ENCODE results near the gene GABRR1. TPM values are rescaled to one million over a fixed set of nuclear protein-coding genes. Genes with fewer than 3 reads are reported as not detected.

The GABRR1 gene
- total and polyA plus RNA-seq, 2 experiments from 2014 or later = not detected

DNA sequence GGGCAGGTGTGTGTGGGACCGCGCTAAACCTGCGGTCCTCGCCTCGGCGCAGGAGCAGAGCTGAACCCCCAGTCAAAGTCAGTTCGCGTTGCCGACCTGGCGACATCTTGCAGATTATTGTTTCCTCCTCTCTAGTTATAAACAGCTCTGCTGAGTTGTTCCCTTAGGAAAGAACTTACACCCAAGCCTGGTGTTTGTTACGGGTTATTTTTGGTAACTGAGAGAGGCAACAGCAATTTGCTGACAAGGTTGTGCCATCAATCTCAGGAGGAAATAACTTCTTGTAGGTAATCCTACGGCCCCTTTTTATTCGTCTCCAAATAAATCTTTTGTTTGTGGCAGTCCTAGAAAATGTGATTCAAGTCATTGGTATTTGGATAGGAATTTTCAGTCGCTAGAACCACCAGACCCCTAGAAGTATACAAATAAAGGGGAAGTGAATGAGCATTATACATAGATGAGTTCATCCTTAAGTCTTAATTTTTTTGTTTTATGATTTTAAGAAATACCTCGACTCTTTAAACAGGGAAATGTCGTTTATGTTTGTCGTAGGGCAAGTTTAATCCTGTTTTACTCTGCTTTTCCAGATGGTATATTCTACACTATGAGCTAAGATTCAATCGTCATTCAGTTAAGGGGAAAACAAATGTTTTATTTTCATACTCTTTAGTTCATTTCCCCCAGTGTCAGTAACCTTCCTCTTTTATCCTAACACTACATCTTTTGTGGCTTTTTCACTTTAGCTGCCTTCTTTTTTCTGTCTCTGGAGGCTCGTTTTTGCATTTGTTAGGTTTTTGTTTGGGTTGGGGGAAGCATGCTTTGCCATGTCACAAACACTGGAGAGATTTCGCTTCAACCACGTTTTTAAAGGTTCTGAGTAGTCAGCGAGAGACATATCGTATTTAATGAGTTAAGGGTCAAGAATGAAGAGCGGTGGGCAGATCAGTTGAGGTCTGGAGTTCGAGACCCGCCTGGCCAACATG is 70.1 kb downstream of the GABRR1 start:
- Histone ChIP-seq H3K4me3 (peak overlapping the region; percentile 76), H3K9me2 (ENCODE audit: insufficient read depth) (no peaks in the 10 kb centered on the region), H3K27ac (no peak overlapping the region), H4K20me1 (ENCODE audit: insufficient read depth) (no peaks in the 10 kb centered on the region), H3K4me2 (ENCODE audit: unreplicated experiment) (peak overlapping the region; percentile 93), H3K9ac (peak overlapping the region; percentile 74), H3F3A (ENCODE audit: insufficient read depth) (peaks cover 7% of the 10 kb centered on the region; the same call in 1 of the 2 replicates), H3K9me3 (ENCODE audit: low read depth) (no peaks in the 10 kb centered on the region), H2AFZ (peak overlapping the region; percentile 93), H3K36me3 (ENCODE audit: low read depth) (no peaks in the 10 kb centered on the region), H3K4me1 (ENCODE audit: insufficient read depth) (peaks cover 6% of the 10 kb centered on the region; the same call in 1 of the 2 replicates), H3K27me3 (replicated peaks; ENCODE audit: insufficient read depth) (no peaks in the 10 kb centered on the region), H3K79me2 (ENCODE audit: insufficient read depth) (no peaks in the 10 kb centered on the region)
- 29 to 33% methylated on average over 25 to 26 of the region's 26 CpGs for WGBS, 2 experiments (ENCODE audit: low coverage in 1 of 2, low lambda C conversion rate in 2 of 2, missing lambda C conversion rate in 2 of 2)
- DNase-seq = peak; percentile 43
- TF ChIP-seq EZH2phosphoT487 (IDR thresholded peaks at IDR 0.05; ENCODE audit: insufficient read depth, low read depth) (no peak), EZH2 (IDR thresholded peaks at IDR 0.05; ENCODE audit: insufficient read depth, poor library complexity, severe bottlenecking) (no peak)
- in situ Hi-C loops (cut with MboI) = no loop called here

- H3K27ac ChIP-seq = no peak within 1 kb of the TSS
- H3K4me1 ChIP-seq (ENCODE audit: insufficient read depth) = peaks cover 6% of the 10 kb centered on the region; the same call in 1 of the 2 replicates
- H3K4me2 ChIP-seq (ENCODE audit: unreplicated experiment) = peak within 1 kb of the TSS; percentile 93
- no peaks in the 10 kb centered on the region for H3K9me2 ChIP-seq (ENCODE audit: insufficient read depth)
- no peaks in the 10 kb centered on the region for H3K9me3 ChIP-seq (ENCODE audit: low read depth)
- in situ Hi-C loops (cut with MboI) = no loop called here
- no peaks in the 10 kb centered on the region for H3K27me3 ChIP-seq (replicated peaks; ENCODE audit: insufficient read depth)
- H2AFZ ChIP-seq = peak within 1 kb of the TSS; percentile 93
- no peaks in the 10 kb centered on the region for H3K79me2 ChIP-seq (ENCODE audit: insufficient read depth)
- peak within 1 kb of the TSS; percentile 76 for H3K4me3 ChIP-seq
- 1% methylated on average over 49 to 66 of the region's 102 CpGs for WGBS, 2 experiments (ENCODE audit: low coverage in 1 of 2, low lambda C conversion rate in 2 of 2, missing lambda C conversion rate in 2 of 2)
- no peaks in the 10 kb centered on the region for H3K36me3 ChIP-seq (ENCODE audit: low read depth)
- H4K20me1 ChIP-seq (ENCODE audit: insufficient read depth) = no peaks in the 10 kb centered on the region
- DNase-seq = peak; percentile 72
- TF ChIP-seq EZH2phosphoT487 (IDR thresholded peaks at IDR 0.05; ENCODE audit: insufficient read depth, low read depth) (no peak), EZH2 (IDR thresholded peaks at IDR 0.05; ENCODE audit: insufficient read depth, poor library complexity, severe bottlenecking) (no peak)
- H3F3A ChIP-seq (ENCODE audit: insufficient read depth) = peaks cover 7% of the 10 kb centered on the region; the same call in 1 of the 2 replicates
- peak within 1 kb of the TSS; percentile 74 for H3K9ac ChIP-seq
Observed at GRCh38 chr6:89145956-89146717, 71.0 kb downstream of the GABRR1 start, which contains the start of gene PM20D2. PM20D2 (plus strand) TSS chr6:89146055; CDS start chr6:89146145, 90 bp downstream.

DNA sequence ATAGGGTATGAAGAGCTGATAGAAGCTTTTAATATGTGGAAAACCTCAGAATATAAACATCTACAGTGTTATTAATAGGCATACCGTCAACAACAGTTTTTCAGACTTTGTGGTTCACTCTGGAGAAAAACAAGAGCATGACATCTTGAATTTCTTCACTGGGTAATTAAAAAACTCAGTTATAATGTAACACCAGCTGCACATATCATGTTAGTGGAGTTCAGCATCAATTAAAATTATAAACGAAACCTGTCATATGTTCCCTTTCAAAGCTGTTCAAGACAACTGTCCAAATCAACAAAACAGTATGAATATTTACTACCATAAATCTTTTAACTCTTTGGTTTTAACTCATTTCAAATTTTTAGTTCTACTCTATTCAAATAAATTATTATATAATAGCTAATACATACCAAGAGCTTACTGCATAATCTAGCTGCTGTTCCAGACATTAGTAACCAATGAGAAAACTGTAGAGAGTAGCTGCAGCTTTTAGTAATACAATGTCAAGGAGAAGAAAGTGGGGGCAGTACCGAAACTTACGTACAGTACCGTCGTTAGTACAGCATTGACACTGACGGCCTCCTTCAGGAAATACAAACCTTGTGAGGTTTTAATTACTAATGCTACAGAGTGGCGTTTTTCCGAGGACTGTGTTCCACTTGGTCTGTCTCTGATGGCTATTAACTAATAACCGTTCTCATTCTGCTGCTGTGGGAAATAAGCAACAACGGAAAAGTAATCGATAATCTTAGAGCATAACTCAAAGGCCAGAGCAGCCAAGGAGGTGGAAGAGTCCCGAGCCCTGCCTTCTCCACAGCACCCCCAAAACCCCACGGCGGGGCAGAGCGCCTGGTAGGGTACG is 71.8 kb downstream of the GABRR1 start:
- TF ChIP-seq EZH2phosphoT487 (IDR thresholded peaks at IDR 0.05; ENCODE audit: insufficient read depth, low read depth) (no peak), EZH2 (IDR thresholded peaks at IDR 0.05; ENCODE audit: insufficient read depth, poor library complexity, severe bottlenecking) (no peak)
- in situ Hi-C loops (cut with MboI) = no loop called here
- peak; percentile 52 for DNase-seq
- Histone ChIP-seq H3K9ac (peak overlapping the region; percentile 74), H3K9me2 (ENCODE audit: insufficient read depth) (no peaks in the 10 kb centered on the region), H3F3A (ENCODE audit: insufficient read depth) (peaks cover 14% of the 10 kb centered on the region), H3K79me2 (ENCODE audit: insufficient read depth) (no peaks in the 10 kb centered on the region), H3K4me1 (ENCODE audit: insufficient read depth) (peaks cover 11% of the 10 kb centered on the region), H3K27ac (no peak overlapping the region), H3K9me3 (ENCODE audit: low read depth) (no peaks in the 10 kb centered on the region), H3K36me3 (ENCODE audit: low read depth) (no peaks in the 10 kb centered on the region), H3K27me3 (replicated peaks; ENCODE audit: insufficient read depth) (no peaks in the 10 kb centered on the region), H2AFZ (peak overlapping the region; percentile 93), H3K4me3 (peak overlapping the region; percentile 76), H3K4me2 (ENCODE audit: unreplicated experiment) (peak overlapping the region; percentile 93), H4K20me1 (ENCODE audit: insufficient read depth) (no peaks in the 10 kb centered on the region)
- WGBS, 2 experiments (ENCODE audit: low coverage in 1 of 2, low lambda C conversion rate in 2 of 2, missing lambda C conversion rate in 2 of 2) = 6% methylated on average over 17 of the region's 17 CpGs
